Left ventricle myocardium inferior (tissue), 1 donor: ENCODE results near the gene MTERF1. TPM values are rescaled to one million over a fixed set of nuclear protein-coding genes. Genes with fewer than 3 reads are reported as not detected.
A peak's percentile ranks its signal among the peaks of the same experiment; 100 is the strongest.
"Not testable (repeated sequence)": the region's sequence is repeated elsewhere in the genome, so short reads cannot be mapped to it uniquely, and the experiment has no call there.

Experiments used
- DNase-seq: peaks from one replicate; pipeline ENCODE4 v3.0.0-alpha.2; 2020
- H3K27ac ChIP-seq: fragments of 200-600 bp; replicated peaks from 2 replicates; pipeline ENCODE4 v1.8.0; 2021
- H3K27me3 ChIP-seq: fragments of 200-600 bp; 2 replicates; pipeline ENCODE4 v1.8.0; 2021; ENCODE audit warnings: low read depth
- H3K36me3 ChIP-seq: fragments of 200-600 bp; 2 replicates; pipeline ENCODE4 v1.8.0; 2021
- H3K4me1 ChIP-seq: fragments of 200-600 bp; 2 replicates; pipeline ENCODE4 v1.8.0; 2021
- H3K4me3 ChIP-seq: fragments of 200-600 bp; 2 replicates; pipeline ENCODE4 v1.8.0; 2021; ENCODE audit warnings: mild to moderate bottlenecking, moderate library complexity
- H3K9me3 ChIP-seq: fragments of 200-600 bp; replicated peaks from 2 replicates; pipeline ENCODE4 v1.8.0; 2021
- CTCF ChIP-seq: fragments of 200-600 bp; IDR thresholded peaks from 2 replicates; pipeline ENCODE4 v1.8.0; 2021; ENCODE audit warnings: antibody characterized with exemption, mild to moderate bottlenecking, borderline replicate concordance
- intact Hi-C: fragments of 100-400 bp; cut with micrococcal nuclease; formaldehyde crosslinking; loops from one replicate; pipeline ENCODE4 v1.11.0; 2022
- total RNA-seq: library from RNA; stranded (reverse); fragmentation: NEBNext Ultra II Directional; extraction: Animal tissue kit (Norgen Biotek cat#: 25700); gene quantifications from one replicate; pipeline ENCODE4 v1.2.1, GENCODE V29; 2021
- donor health status: DM: no; HTN: yes; CAD: no; lungs with severe emphysema.

The MTERF1 gene
- total RNA-seq, 1 donor from 2014 or later: 9.2 TPM

DNA sequence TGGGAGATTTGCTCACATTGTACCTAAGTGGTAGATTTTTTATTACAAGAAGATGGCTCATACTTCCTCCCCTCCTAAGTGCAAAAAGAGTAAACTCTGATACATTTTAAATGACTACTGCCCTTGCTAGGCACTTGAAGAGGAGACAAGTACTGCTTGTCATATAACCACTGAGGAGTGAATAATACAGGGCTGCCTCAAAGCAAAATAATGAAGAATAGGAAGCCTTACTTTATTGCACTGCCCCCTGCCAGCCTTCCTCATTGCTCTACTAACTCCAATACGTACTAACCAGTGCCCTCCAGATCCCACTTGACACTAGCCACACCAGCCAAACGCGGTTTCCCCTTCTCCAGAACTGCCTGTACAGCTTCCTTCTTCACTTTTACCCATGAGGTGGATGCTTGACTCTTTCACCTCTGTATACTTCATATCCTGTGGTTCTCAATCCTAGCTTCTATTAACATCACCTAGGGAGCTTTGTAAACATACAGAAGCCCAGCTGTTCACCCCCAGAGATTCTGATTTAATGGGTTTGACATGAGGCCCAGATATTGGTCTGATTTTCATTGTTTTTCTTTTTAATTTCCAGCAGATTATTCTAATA is 11.7 kb upstream of the MTERF1 start:
- Histone ChIP-seq H3K27ac (no peak overlapping the region), H3K36me3 (no peaks in the 10 kb centered on the region), H3K27me3 (no peaks in the 10 kb centered on the region), H3K4me1 (no peaks in the 10 kb centered on the region), H3K4me3 (no peak overlapping the region), H3K9me3 (no peaks in the 10 kb centered on the region)
- DNase-seq: no peak
- no peak for TF ChIP-seq CTCF
- intact Hi-C loops: no loop called here

DNA sequence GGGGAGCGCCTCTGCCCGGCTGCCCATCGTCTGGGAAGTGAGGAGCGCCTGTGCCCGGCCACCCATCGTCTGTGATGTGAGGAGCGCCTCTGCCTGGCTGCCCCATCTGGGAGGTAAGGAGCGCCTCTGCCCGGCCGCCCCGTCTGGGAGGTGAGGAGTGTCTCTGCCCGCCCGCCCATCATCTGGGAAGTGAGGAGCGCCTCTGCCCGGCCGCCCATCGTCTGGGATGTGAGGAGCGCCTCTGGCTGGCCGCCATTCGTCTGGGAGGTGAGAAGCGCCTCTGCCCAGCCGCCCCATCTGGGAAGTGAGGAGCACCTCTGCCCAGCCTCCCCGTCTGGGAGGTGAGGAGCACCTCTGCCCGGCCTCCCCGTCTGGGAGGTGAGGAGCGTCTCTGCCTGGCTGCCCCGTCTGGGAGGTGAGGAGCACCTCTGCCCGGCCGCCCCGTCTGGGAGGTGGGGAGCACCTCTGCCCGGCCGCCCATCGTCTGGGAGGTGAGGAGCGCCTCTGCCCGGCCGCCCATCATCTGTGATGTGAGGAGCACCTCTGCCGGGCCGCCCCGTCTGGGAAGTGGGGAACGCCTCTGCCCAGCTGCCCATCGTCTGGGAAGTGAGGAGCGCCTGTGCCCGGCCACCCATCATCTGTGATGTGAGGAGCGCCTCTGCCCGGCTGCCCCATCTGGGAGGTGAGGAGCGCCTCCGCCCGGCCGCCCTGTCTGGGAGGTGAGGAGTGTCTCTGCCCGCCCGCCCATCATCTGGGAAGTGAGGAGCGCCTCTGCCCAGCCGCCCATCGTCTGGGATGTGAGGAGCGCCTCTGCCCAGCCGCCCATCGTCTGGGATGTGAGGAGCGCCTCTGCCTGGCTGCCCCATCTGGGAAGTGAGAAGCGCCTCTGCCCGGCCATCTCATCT is 8.0 kb upstream of the MTERF1 start:
- H3K4me3 ChIP-seq, H3K27me3 ChIP-seq, DNase-seq, intact Hi-C loops, H3K4me1 ChIP-seq, H3K9me3 ChIP-seq, H3K27ac ChIP-seq, H3K36me3 ChIP-seq: not testable (repeated sequence)

DNA sequence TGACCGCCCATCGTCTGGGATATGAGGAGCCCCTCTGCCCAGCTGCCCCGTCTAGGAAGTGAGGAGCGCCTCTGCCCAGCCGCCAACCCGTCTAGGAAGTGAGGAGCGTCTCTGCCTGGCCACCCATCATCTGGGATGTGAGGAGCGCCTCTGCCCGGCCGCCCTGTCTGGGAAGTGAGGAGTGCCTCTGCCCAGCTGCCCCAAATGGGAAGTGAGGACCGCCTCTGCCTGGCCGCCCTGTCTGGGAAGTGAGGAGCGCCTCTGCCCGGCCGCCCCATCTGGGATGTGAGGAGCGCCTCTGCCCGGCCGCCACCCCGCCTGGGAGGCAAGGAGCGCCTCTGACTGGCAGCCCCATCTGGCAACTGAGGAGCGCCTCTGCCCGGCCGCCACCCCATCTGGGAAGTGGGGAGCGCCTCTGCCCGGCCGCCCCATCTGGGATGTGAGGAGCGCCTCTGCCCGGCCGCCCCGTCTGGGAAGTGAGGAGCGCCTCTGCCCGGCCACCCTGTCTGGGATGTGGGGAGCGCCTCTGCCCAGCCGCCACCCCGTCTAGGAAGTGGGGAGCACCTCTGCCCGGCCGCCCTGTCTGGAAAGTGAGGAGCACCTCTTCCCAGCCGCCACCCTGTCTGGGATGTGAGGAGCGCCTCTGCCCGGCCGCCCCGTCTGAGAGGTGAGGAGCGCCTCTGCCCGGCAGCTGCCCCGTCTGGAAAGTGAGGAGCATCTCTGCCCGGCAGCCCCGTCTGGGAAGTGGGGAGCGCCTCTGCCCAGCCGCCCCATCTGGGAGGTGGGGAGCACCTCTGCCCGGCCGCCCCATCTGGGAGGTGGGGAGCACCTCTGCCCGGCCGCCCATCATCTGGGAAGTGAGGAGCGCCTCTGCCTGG is 7.1 kb upstream of the MTERF1 start:
- H3K4me3 ChIP-seq, DNase-seq, H3K27ac ChIP-seq, H3K4me1 ChIP-seq, H3K36me3 ChIP-seq, H3K9me3 ChIP-seq, intact Hi-C loops, H3K27me3 ChIP-seq: not testable (repeated sequence)

GRCh38 chr7:91883676-91884362 is 3.3 kb upstream of the MTERF1 start:
- DNase-seq: no peak
- Histone ChIP-seq H3K27me3 (no peaks in the 10 kb centered on the region), H3K4me3 (no peak overlapping the region), H3K9me3 (no peaks in the 10 kb centered on the region), H3K4me1 (peaks cover 24% of the 10 kb centered on the region), H3K36me3 (no peaks in the 10 kb centered on the region), H3K27ac (no peak overlapping the region)
- TF ChIP-seq CTCF: no peak
- intact Hi-C loops: no loop called here

GRCh38 chr7:91880016-91880412 is 488 bp downstream of the MTERF1 start:
- intact Hi-C loops: no loop called here
- peaks cover 44% of the 10 kb centered on the region for H3K4me1 ChIP-seq
- TF ChIP-seq CTCF: no peak
- no peaks in the 10 kb centered on the region for H3K27me3 ChIP-seq
- H3K9me3 ChIP-seq: no peaks in the 10 kb centered on the region
- peak overlapping the region; percentile 64 for H3K27ac ChIP-seq
- DNase-seq: no peak
- H3K36me3 ChIP-seq: peaks cover under 1% of the 10 kb centered on the region
- H3K4me3 ChIP-seq: peak overlapping the region; percentile 87
